Measurements from ENCODE around the gene DLG2.

- no peak for TF ChIP-seq POLR2AphosphoS5 (IDR thresholded peaks at IDR 0.05; ENCODE audit: low read depth, low read length)
- TF ChIP-seq TAF1 (IDR thresholded peaks at IDR 0.05; ENCODE audit: low read depth, low read length): no peak
- no peak for TF ChIP-seq POLR2A (IDR thresholded peaks at IDR 0.05; ENCODE audit: low read depth, low read length)
These were observed 1924.3 kb downstream of the DLG2 start for GRCh38 chr11:83702796-83703195.

Measured in GM12891 (cell line).